Left colon (tissue), 2 donors: ENCODE results near the gene MAPK8IP3. TPM values are rescaled to one million over a fixed set of nuclear protein-coding genes. Genes with fewer than 3 reads are reported as not detected.

Experiments used
- ATAC-seq: fragments of 200-7000 bp; cut with Tn5 transposase; one replicate; pipeline ENCODE4 v1.9.1; 2020; ENCODE audit warnings: mild to moderate bottlenecking, moderate library complexity
- DNase-seq, 2 donors: peaks; one replicate each; pipeline ENCODE4 v3.0.0-alpha.2; 2020
- intact Hi-C, 2 donors: fragments of 100-400 bp; cut with DNase I in 1 of 2; cut with micrococcal nuclease in 1 of 2; formaldehyde crosslinking; loops; one replicate each; pipeline versions ENCODE4 v1.11.2 to v1.14.0; 2022; cut with DNase I, micrococcal nuclease
- total RNA-seq, 2 donors: library from RNA; stranded (reverse); fragmentation: NEBNext Ultra II Directional; extraction: Animal tissue kit (Norgen Biotek cat#: 25700); gene quantifications; one replicate each; pipeline ENCODE4 v1.2.1, GENCODE V29; 2021
- donor health status: DM: no; HTN: no; CAD: no.
- donor health status: DM: yes; HTN: yes; CAD: no.

Gene MAPK8IP3
- total RNA-seq, 2 donors from 2014 or later: 55.2 to 79.0 TPM

- DNase-seq: no peak
- ATAC-seq: no peak
- intact Hi-C loops: no loop called here
Observed at GRCh38 chr16:1776991-1777374, 71.0 kb downstream of the MAPK8IP3 start.

- DNase-seq: peak; percentile 4 to 16
- intact Hi-C loops: no loop called here
- ATAC-seq: no peak
Observed at GRCh38 chr16:1777375-1778199, 71.6 kb downstream of the MAPK8IP3 start.

DNA sequence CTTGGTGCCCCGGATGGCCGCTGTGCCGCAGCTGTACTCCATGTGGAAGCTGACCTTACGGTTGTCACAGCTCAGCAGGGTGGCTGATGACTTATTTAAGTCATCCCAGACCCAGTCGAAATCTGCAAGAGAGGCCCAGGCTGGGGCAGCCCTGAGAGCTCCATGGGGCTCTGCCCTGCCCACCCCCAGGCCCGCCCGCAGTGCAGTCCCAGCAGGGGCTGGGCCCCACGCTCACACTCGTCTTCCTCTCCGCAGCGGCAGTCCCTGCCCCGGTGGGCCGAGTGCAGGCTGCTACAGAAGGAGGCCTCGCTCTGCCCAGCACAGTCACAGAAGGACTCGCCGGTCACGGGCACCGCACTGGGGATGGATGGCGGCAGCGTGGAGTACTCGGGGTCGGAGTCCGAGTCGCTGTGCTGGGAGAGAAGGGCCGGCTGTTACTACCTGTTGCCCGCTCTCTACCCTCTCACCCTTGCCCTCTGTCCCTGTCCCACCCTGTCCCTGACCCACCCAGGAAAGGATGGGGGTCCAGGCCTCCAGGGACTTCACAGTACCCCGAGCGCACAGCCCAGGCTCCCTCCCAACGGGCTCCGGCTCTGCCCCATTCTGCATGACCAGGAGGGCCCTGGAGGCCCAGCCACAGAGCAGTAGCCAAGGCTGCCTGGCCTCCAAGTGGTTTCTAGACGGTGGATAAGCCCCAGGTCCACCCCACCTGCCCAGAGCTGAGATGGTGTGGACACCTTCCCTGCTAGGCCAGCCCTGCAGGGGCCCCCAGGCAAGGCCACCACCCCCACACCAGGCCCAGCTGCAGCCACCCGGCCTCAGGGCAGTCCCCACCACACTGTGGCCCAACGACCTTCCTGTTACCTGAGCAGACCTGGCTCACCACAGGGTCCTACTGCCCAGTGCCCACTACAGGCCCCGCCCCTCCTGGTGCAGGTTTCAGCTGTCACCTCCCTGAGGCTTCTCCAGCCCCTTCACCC, 72.5 kb downstream of the MAPK8IP3 start:
- no peak for ATAC-seq
- DNase-seq: peak; percentile 7 to 22
- intact Hi-C loops: no loop called here

DNA sequence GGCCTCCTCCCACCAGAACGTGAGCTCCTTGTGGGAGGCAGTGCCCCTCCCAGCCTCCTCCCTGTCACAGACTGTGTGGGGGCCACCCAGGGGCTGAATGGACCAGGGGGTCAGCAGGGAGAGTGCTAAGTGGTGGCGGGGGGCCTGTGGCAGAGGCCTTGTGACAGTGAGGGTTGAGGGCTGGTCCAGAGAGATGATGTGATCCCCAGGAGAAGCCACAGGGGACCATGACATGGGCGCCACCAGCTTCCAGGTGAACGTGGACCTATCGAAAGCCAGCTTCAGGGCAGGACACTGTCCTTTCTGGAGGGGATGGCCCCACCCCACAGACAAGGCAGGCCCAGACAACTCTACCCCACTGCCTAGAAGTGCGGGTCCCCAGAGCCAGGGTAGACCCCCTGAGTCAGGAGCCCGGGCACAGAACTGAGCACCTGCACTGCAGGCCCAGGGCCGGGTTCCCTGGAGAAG, 73.3 kb downstream of the MAPK8IP3 start:
- ATAC-seq (no peak), DNase-seq (peak in 1 of 2 donors; percentile 21)
- intact Hi-C loops: no loop called here

- intact Hi-C loops: no loop called here
- no peak for ATAC-seq
- DNase-seq: peak; percentile 21 to 24
Observed at GRCh38 chr16:1779741-1780676, 74.0 kb downstream of the MAPK8IP3 start.

DNA sequence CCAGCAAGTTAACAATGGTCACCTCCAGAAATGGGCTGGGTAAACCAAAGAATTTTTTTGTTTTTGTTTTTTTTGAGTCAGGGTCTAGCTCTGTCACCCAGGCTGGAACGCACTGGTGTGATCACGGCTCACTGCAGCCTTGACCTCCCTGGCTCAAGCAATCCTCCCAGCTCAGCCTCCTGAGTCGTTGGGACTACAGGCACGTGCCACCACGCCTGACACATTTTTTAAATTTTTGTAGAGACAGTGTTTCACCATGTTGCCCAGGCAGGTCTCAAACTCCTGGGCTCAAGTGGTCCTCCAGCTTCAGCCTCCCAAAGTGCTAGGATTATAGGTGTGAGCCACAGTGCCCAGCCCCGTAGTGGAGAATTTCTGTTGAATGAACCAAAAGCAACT, 74.7 kb downstream of the MAPK8IP3 start:
- DNase-seq (no peak), ATAC-seq (no peak)
- intact Hi-C loops: no loop called here

- intact Hi-C loops: no loop called here
- DNase-seq (peak; percentile 18 to 26), ATAC-seq (no peak)
Observed at GRCh38 chr16:1781254-1781653, 75.3 kb downstream of the MAPK8IP3 start.

DNA sequence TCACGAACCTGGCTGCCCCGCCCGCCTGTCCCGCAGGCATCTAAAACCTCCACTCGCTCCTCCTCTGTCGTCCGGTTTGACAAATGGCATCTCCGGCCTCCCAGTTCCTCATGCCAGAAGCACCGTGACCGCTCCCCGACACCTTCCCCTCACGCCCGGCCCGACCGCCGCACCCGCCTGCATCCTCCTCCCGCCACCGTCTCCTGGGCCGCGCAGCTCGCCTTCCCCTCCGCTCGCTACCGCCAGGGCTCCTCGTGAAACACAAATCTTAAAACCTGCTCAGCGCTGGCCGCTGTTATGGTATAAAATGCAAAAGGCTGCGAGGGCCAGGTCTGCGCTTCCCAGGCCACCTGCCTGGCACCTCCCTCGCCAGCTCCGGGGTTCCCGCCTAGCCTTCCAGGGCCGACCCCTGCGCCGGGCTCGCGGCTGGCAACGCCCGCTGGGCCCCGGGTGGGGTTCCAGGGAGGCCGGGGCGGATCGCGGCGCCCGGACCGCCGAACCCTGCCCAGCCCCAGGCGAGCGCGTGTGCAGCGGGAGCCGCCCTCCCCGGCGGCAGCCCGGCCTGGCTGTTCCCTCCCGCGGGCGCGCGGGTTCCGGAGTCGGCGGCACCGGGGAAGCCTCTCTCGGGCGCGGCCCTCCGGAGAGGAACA, 75.9 kb downstream of the MAPK8IP3 start:
- intact Hi-C loops: no loop called here
- DNase-seq (peak; percentile 38 to 53), ATAC-seq (peak; percentile 39)

DNA sequence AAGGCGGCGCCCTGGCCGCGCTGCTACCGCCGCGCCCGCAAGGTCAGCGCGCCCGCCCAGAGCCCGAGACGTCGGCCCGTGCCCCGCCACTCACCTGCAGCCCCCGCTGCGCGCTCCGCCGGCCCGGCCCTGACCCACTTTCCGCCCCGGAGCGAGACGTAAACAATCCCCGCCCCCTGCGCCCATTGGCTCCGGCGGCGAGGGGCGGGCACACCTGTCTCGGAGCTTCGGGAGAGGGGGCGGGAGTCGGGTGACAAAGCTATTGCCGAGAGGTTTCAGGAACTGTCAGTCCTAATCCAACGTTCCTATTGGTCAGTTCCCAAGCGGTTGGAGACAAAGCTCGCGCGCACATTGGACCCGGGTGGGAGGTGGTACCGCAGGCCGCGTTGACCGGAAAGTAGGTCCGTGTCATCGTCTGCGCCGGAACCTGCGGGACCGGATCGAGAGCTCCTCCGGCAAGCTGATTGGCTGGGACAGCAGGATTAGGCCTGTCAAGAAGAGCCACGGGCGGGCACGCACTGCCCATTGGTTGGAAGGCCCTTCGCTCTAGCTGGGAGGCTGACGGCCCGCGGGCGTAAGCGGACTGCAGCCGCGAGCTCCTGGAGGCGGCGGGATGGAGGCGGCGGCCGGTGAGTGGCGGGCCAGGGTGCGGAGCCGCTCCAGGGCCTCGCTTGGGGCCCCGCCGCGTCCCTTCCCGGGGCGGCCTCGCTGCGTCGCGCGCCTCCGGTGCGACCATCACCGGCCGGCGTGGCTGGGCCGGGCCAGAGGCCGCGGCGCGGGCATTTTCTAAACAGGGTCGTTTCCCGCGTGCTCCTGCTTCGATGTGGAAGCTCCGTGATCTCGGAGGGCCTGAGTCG, 76.6 kb downstream of the MAPK8IP3 start, which contains the start of the genes NUBP2 and SPSB3:
TSS of gene NUBP2 (plus strand) at position 553 of the 857 bp plus-strand sequence. CDS start at position 614, 61 bp downstream.
TSS of gene SPSB3 (minus strand) at position 164 of the 857 bp plus-strand sequence. CDS start 1,088 bp downstream, outside the sequence.
- intact Hi-C loops: no loop called here
- ATAC-seq (peak; percentile 83), DNase-seq (peak; percentile 99 to 100)

- intact Hi-C loops: no loop called here
- ATAC-seq (no peak), DNase-seq (peak in 1 of 2 donors; percentile 25)
Observed at GRCh38 chr16:1784977-1785845, 79.2 kb downstream of the MAPK8IP3 start.

- DNase-seq (peak in 1 of 2 donors; percentile 26), ATAC-seq (no peak)
- intact Hi-C loops: no loop called here
Observed at GRCh38 chr16:1785846-1786170, 79.8 kb downstream of the MAPK8IP3 start.

- DNase-seq (no peak), ATAC-seq (no peak)
- intact Hi-C loops: no loop called here
Observed at GRCh38 chr16:1786242-1787055, 80.5 kb downstream of the MAPK8IP3 start.

- intact Hi-C loops: no loop called here
- DNase-seq (no peak), ATAC-seq (no peak)
Observed at GRCh38 chr16:1787056-1787321, 81.0 kb downstream of the MAPK8IP3 start.

DNA sequence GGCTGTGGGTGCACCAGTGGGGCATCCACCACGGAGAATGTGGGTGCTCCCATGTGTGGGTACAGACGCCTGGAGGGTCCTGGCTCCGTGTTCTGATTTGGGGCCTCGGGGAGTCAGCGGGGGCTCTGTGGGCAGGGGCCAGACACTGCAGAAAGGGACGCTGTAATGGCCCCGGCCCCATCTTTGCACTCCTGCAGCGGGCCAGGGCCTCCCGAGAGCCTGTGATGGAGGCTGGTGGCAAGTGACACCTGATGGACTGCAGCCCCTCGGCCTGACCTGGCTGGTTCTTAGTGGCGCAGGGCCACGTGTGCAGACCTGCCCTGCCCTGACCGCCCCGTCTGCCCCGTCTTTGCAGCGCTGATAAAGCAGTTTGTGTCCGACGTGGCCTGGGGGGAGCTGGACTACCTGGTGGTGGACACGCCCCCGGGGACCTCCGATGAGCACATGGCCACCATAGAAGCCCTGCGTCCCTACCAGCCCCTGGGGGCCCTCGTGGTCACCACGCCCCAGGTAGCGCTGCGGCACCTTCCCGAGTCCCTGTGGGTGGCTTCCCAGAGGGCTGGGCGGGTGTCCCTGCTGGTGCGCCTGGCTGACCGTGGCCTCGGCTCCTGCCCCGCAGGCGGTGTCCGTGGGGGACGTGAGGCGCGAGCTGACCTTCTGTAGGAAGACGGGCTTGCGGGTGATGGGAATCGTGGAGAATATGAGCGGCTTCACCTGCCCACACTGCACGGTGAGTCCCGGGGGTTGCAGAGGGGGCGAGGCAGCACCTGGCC, 81.5 kb downstream of the MAPK8IP3 start:
- no peak for ATAC-seq
- intact Hi-C loops: no loop called here
- peak in 1 of 2 donors; percentile 19 for DNase-seq
